H1 (cell line): ENCODE measurements around the gene PLA2R1.

Experiments
- KDM1A ChIP-seq: fragments of 200-600, 300-600 bp; sonication (generic); IDR thresholded peaks from 2 replicates; pipeline ENCODE4 v1.7.1; 2016; ENCODE audit warnings: mild to moderate bottlenecking, low read length, borderline replicate concordance
- TAF1 ChIP-seq: IDR thresholded peaks from 2 replicates; pipeline ENCODE4 v1.6.1; 2011; ENCODE audit warnings: mild to moderate bottlenecking, low read depth, low read length
- TF ChIP-seq, protein P1 (sequence below), 3 experiments: IDR thresholded peaks; 1 replicate in 2 of 3; 2 replicates in 1 of 3; pipeline versions ENCODE4 v1.5.1 to v1.6.1; 2011; ENCODE audit warnings: low read length in 3 of 3, mild to moderate bottlenecking in 3 of 3, inconsistent platforms in 2 of 3, low read depth in 1 of 3, moderate library complexity in 1 of 3; ENCODE audit not compliant: insufficient read depth in 1 of 3; ENCODE audit errors: control extremely low read depth in 1 of 3
- TF ChIP-seq, protein P2 (sequence below): IDR thresholded peaks from 2 replicates; pipeline ENCODE4 v1.6.1; 2011; ENCODE audit warnings: low read depth, mild to moderate bottlenecking, low read length; ENCODE audit not compliant: insufficient read depth

GRCh38 chr2:159995038-159995437 lies 67.4 kb downstream of the PLA2R1 start:
- TF ChIP-seq, protein P1, sequence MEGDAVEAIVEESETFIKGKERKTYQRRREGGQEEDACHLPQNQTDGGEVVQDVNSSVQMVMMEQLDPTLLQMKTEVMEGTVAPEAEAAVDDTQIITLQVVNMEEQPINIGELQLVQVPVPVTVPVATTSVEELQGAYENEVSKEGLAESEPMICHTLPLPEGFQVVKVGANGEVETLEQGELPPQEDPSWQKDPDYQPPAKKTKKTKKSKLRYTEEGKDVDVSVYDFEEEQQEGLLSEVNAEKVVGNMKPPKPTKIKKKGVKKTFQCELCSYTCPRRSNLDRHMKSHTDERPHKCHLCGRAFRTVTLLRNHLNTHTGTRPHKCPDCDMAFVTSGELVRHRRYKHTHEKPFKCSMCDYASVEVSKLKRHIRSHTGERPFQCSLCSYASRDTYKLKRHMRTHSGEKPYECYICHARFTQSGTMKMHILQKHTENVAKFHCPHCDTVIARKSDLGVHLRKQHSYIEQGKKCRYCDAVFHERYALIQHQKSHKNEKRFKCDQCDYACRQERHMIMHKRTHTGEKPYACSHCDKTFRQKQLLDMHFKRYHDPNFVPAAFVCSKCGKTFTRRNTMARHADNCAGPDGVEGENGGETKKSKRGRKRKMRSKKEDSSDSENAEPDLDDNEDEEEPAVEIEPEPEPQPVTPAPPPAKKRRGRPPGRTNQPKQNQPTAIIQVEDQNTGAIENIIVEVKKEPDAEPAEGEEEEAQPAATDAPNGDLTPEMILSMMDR (IDR thresholded peaks at IDR 0.05; ENCODE audit: control extremely low read depth in 1 of 3, insufficient read depth in 1 of 3, low read depth in 1 of 3, low read length in 3 of 3), result no peak
- no peak for TF ChIP-seq TAF1
- TF ChIP-seq KDM1A, result no peak
- TF ChIP-seq, protein P2, sequence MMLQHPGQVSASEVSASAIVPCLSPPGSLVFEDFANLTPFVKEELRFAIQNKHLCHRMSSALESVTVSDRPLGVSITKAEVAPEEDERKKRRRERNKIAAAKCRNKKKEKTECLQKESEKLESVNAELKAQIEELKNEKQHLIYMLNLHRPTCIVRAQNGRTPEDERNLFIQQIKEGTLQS, result no peak
